H1 (cell line): Measurements from ENCODE around the gene OR51Q1. TPM values are rescaled to one million over a fixed set of nuclear protein-coding genes. Genes with fewer than 3 reads are reported as not detected.

ENCODE experiments used
- CTCF ChIA-PET: fragments of 300-600 bp; sonication (Branson Sonifier 250); formaldehyde crosslinking; loops from one replicate; lab custom pipeline; 2021; ENCODE audit not compliant: partially characterized antibody; lab: Charles Lee
- POLR2A ChIA-PET: fragments of 300-600 bp; sonication (Branson Sonifier 250); formaldehyde crosslinking; loops from one replicate; lab custom pipeline; 2021; ENCODE audit warnings: inconsistent platforms; ENCODE audit not compliant: partially characterized antibody; lab: Charles Lee
- DNase-seq, 2 experiments: peaks; one replicate each; pipeline versions ENCODE4 v3.0.0 to v3.0.0-alpha.2; 2010 to 2022; ENCODE audit warnings: low spot score in 2 of 2, low read depth in 1 of 2, mixed read lengths in 1 of 2
- FAIRE-seq: peaks from 2 replicates; lab custom pipeline; 2011; peaks lifted over from hg19 to GRCh38; lab: Jason Lieb, UNC
- H2AFZ ChIP-seq: 2 replicates; pipeline ENCODE4 v1.8.1; 2012; ENCODE audit warnings: low read length, inconsistent platforms
- H2AK5ac ChIP-seq: 2 replicates; pipeline ENCODE4 v1.6.1; 2013; ENCODE audit warnings: low read depth, low read length
- H2BK120ac ChIP-seq: replicated peaks from 2 replicates; pipeline ENCODE3; 2013; ENCODE audit warnings: low read depth, low read length, inconsistent platforms
- H2BK12ac ChIP-seq: 2 replicates; pipeline ENCODE4 v1.6.1; 2013; ENCODE audit warnings: low read depth, low read length
- H2BK15ac ChIP-seq: 2 replicates; pipeline ENCODE4 v1.6.1; 2013; ENCODE audit warnings: low read length
- H2BK20ac ChIP-seq: 2 replicates; pipeline ENCODE4 v1.6.1; 2013; ENCODE audit warnings: low read length
- H2BK5ac ChIP-seq: 2 replicates; pipeline ENCODE4 v1.6.1; 2013; ENCODE audit warnings: low read depth, low read length
- H3K14ac ChIP-seq: 2 replicates; pipeline ENCODE4 v1.6.1; 2013; ENCODE audit warnings: inconsistent platforms; ENCODE audit not compliant: insufficient read length
- H3K18ac ChIP-seq: 2 replicates; pipeline ENCODE4 v1.6.1; 2013; ENCODE audit warnings: low read length; ENCODE audit errors: extremely low read depth
- H3K23ac ChIP-seq: 2 replicates; pipeline ENCODE4 v1.6.1; 2013; ENCODE audit warnings: inconsistent platforms; ENCODE audit not compliant: insufficient read length
- H3K23me2 ChIP-seq: 2 replicates; pipeline ENCODE4 v1.6.1; 2013; ENCODE audit warnings: low read depth, low read length
- H3K27ac ChIP-seq: 2 replicates; pipeline ENCODE4 v1.6.1; 2011; ENCODE audit warnings: low read depth, low read length, inconsistent platforms
- H3K27me3 ChIP-seq, 4 experiments: replicated peaks in 1 of 4; 1 replicate in 1 of 4; 2 replicates in 3 of 4; pipeline versions ENCODE4 v1.6.1 to v1.8.1; 2011 to 2013; ENCODE audit warnings: low read length in 3 of 4, mild to moderate bottlenecking in 3 of 4, inconsistent platforms in 2 of 4, mixed read lengths in 2 of 4, moderate library complexity in 1 of 4; ENCODE audit not compliant: control insufficient read depth in 3 of 4, insufficient read depth in 3 of 4; ENCODE audit errors: extremely low read depth in 1 of 4
- H3K36me3 ChIP-seq, 4 experiments: 2 replicates each; pipeline versions ENCODE4 v1.6.1 to v1.8.1; 2011 to 2013; ENCODE audit warnings: mild to moderate bottlenecking in 4 of 4, low read length in 3 of 4, moderate library complexity in 2 of 4, control low read depth in 1 of 4, inconsistent platforms in 1 of 4; ENCODE audit not compliant: insufficient read depth in 4 of 4, control insufficient read depth in 2 of 4
- H3K4ac ChIP-seq: replicated peaks from 2 replicates; pipeline ENCODE3; 2013; ENCODE audit warnings: low read length, low read depth, mixed read lengths, inconsistent platforms; ENCODE audit not compliant: insufficient read length
- H3K4me1 ChIP-seq, 4 experiments: replicated peaks in 1 of 4; 1 replicate in 1 of 4; 2 replicates in 3 of 4; pipeline versions ENCODE4 v1.6.1 to v1.8.1; 2011 to 2013; ENCODE audit warnings: low read length in 3 of 4, inconsistent platforms in 2 of 4, mixed read lengths in 1 of 4; ENCODE audit not compliant: insufficient read depth in 4 of 4, control insufficient read depth in 3 of 4
- H3K4me2 ChIP-seq, 2 experiments: 2 replicates each; pipeline versions ENCODE4 v1.6.1 to v1.8.1; 2011 to 2013; ENCODE audit warnings: low read depth in 2 of 2, low read length in 2 of 2, control low read depth in 1 of 2, inconsistent platforms in 1 of 2, mild to moderate bottlenecking in 1 of 2; ENCODE audit not compliant: insufficient read depth in 1 of 2
- H3K4me3 ChIP-seq, 4 experiments: fragments of 200-600, 300-600 bp in 1 of 4; sonication (generic), shearing (Covaris generic), sonication (Bioruptor Twin) in 1 of 4; 2 replicates each; pipeline versions ENCODE4 v1.5.1 to v1.8.1; 2011 to 2016; ENCODE audit warnings: low read length in 4 of 4, low read depth in 3 of 4, control low read depth in 2 of 4, inconsistent platforms in 2 of 4, mild to moderate bottlenecking in 2 of 4, mixed read lengths in 1 of 4, moderate library complexity in 1 of 4; ENCODE audit not compliant: insufficient read depth in 2 of 4; ENCODE audit errors: extremely low read depth in 1 of 4
- H3K56ac ChIP-seq: replicated peaks from 2 replicates; pipeline ENCODE3; 2013; ENCODE audit warnings: low read depth, mild to moderate bottlenecking, mixed read lengths, low read length, inconsistent platforms; ENCODE audit not compliant: insufficient read length
- H3K79me1 ChIP-seq: 2 replicates; pipeline ENCODE4 v1.6.1; 2013; ENCODE audit warnings: low read depth, low read length, control low read depth
- H3K79me2 ChIP-seq, 2 experiments: 2 replicates each; pipeline versions ENCODE4 v1.6.1 to v1.8.1; 2012 to 2013; ENCODE audit warnings: low read length in 2 of 2, mild to moderate bottlenecking in 2 of 2, inconsistent platforms in 1 of 2; ENCODE audit not compliant: insufficient read depth in 2 of 2, control insufficient read depth in 1 of 2
- H3K9ac ChIP-seq, 4 experiments: replicated peaks in 1 of 4; 1 replicate in 1 of 4; 2 replicates in 3 of 4; pipeline versions ENCODE4 v1.6.1 to v1.8.1; 2011 to 2013; ENCODE audit warnings: low read depth in 3 of 4, low read length in 3 of 4, control low read depth in 2 of 4, mild to moderate bottlenecking in 2 of 4, moderate library complexity in 2 of 4, inconsistent platforms in 1 of 4; ENCODE audit errors: extremely low read depth in 1 of 4
- H3K9me3 ChIP-seq, 2 experiments: 2 replicates each; pipeline versions ENCODE4 v1.6.1 to v1.8.1; 2012 to 2013; ENCODE audit warnings: mild to moderate bottlenecking in 2 of 2, moderate library complexity in 2 of 2, control low read depth in 1 of 2, inconsistent platforms in 1 of 2, low read depth in 1 of 2, low read length in 1 of 2, mixed read lengths in 1 of 2; ENCODE audit not compliant: insufficient read depth in 2 of 2
- H4K20me1 ChIP-seq, 2 experiments: replicated peaks in 1 of 2; 2 replicates each; pipeline versions ENCODE3 to v1.8.1; 2011 to 2013; ENCODE audit warnings: inconsistent platforms in 2 of 2, low read length in 2 of 2, mild to moderate bottlenecking in 1 of 2; ENCODE audit not compliant: insufficient read depth in 2 of 2, control insufficient read depth in 1 of 2
- H4K5ac ChIP-seq: 2 replicates; pipeline ENCODE4 v1.6.1; 2013; ENCODE audit warnings: low read length, low read depth, mixed read lengths, inconsistent platforms; ENCODE audit not compliant: insufficient read length
- H4K8ac ChIP-seq: 2 replicates; pipeline ENCODE4 v1.8.0; 2013; ENCODE audit warnings: mild to moderate bottlenecking, moderate library complexity, low read length, inconsistent platforms; ENCODE audit not compliant: insufficient read depth; ENCODE audit errors: extremely low read depth
- H4K91ac ChIP-seq: replicated peaks from 2 replicates; pipeline ENCODE3; 2013; ENCODE audit warnings: low read length, mixed read lengths, inconsistent platforms; ENCODE audit not compliant: insufficient read length
- ASH2L ChIP-seq: fragments of 200-600, 300-600 bp; sonication (generic); IDR thresholded peaks from one replicate; pipeline ENCODE4 v1.7.1; 2017; ENCODE audit warnings: low read length
- ATF3 ChIP-seq: IDR thresholded peaks from 2 replicates; pipeline ENCODE4 v1.6.1; 2011; ENCODE audit warnings: low read depth, mild to moderate bottlenecking, low read length; ENCODE audit not compliant: insufficient read depth
- BACH1 ChIP-seq: IDR thresholded peaks from 2 replicates; pipeline ENCODE4 v1.6.1; 2012; ENCODE audit warnings: low read length, improper control_type of control experiment
- BCL11A ChIP-seq, 2 experiments: IDR thresholded peaks; one replicate each; pipeline ENCODE4 v1.6.1; 2011; ENCODE audit warnings: low read depth in 2 of 2, low read length in 2 of 2, mild to moderate bottlenecking in 2 of 2
- CEBPB ChIP-seq: IDR thresholded peaks from 2 replicates; pipeline ENCODE4 v1.6.1; 2012; ENCODE audit warnings: low read depth, low read length
- CREB1 ChIP-seq: IDR thresholded peaks from 2 replicates; pipeline ENCODE4 v1.6.1; 2012; ENCODE audit warnings: inconsistent platforms
- EZH2 ChIP-seq: fragments of 200-600 bp; sonication (generic); IDR thresholded peaks from 2 replicates; pipeline ENCODE4 v1.7.1; 2012; ENCODE audit warnings: low read depth, mild to moderate bottlenecking, moderate library complexity, low read length, inconsistent platforms; ENCODE audit not compliant: severe bottlenecking
- FOSL1 ChIP-seq: IDR thresholded peaks from 2 replicates; pipeline ENCODE4 v1.6.1; 2011; ENCODE audit warnings: mild to moderate bottlenecking, low read depth, low read length, moderate library complexity; ENCODE audit not compliant: insufficient read depth
- JUND ChIP-seq: IDR thresholded peaks from 2 replicates; pipeline ENCODE4 v1.6.1; 2011; ENCODE audit warnings: mild to moderate bottlenecking, improper control_type of control experiment, low read length
- KDM1A ChIP-seq: fragments of 200-600, 300-600 bp; sonication (generic); IDR thresholded peaks from 2 replicates; pipeline ENCODE4 v1.7.1; 2016; ENCODE audit warnings: mild to moderate bottlenecking, low read length, borderline replicate concordance
- MAX ChIP-seq: IDR thresholded peaks from 2 replicates; pipeline ENCODE4 v1.6.1; 2012; ENCODE audit warnings: inconsistent platforms
- NRF1 ChIP-seq: IDR thresholded peaks from 2 replicates; pipeline ENCODE4 v1.6.1; 2011; ENCODE audit warnings: mild to moderate bottlenecking, low read depth, low read length, improper control_type of control experiment
- POLR2A ChIP-seq, 2 experiments: IDR thresholded peaks; 1 replicate in 1 of 2; 2 replicates in 1 of 2; pipeline ENCODE4 v1.6.1; 2011; ENCODE audit warnings: low read depth in 2 of 2, low read length in 2 of 2, mild to moderate bottlenecking in 2 of 2; ENCODE audit errors: control extremely low read depth in 1 of 2
- SP4 ChIP-seq: IDR thresholded peaks from 2 replicates; pipeline ENCODE4 v1.6.1; 2012; ENCODE audit warnings: low read length, inconsistent platforms
- WGBS, 2 experiments: shearing (Covaris generic) in 1 of 2; methylation state at CpG; one replicate each; pipeline versions ENCODE4 v1.1.6 to v1.1.7; 2013 to 2015; ENCODE audit warnings: low lambda C conversion rate in 2 of 2, mixed read lengths in 2 of 2, inconsistent platforms in 1 of 2, low coverage in 1 of 2, missing lambda C conversion rate in 1 of 2; ENCODE audit not compliant: insufficient replicate concordance in 2 of 2, insufficient coverage in 1 of 2, insufficient read length in 1 of 2; ENCODE audit errors: extremely low coverage in 1 of 2, missing lambda C conversion rate in 1 of 2; 5-methylcytosine and 5-hydroxymethylcytosine counted together
- polyA plus RNA-seq, 7 experiments: library from polyadenylated mRNA; depleted of rRNA in 3 of 7; stranded (reverse) in 5 of 7; unstranded in 2 of 7; fragments of >200 nt in 5 of 7; fragments of 200-250 nt in 2 of 7; gene quantifications; 1 replicate in 5 of 7; 2 replicates in 1 of 7; 4 replicates in 1 of 7; pipeline versions ENCODE4 v1.2.1 to v1.2.3, GENCODE V29; 2011 to 2013; ENCODE audit warnings: missing spikeins in 2 of 7, mixed read lengths in 2 of 7
- total RNA-seq: library from RNA; stranded (reverse); fragmentation: NEBNext Ultra II Directional; extraction: Animal tissue kit (Norgen Biotek cat#: 25700); gene quantifications from 2 replicates; pipeline ENCODE4 v1.2.1, GENCODE V29; 2021

The OR51Q1 gene
- total and polyA plus RNA-seq, 2 of the 8 experiments (the other 6 are each of a cell fraction or from before 2014, with no cell fraction given) = 0.08 TPM; not detected in 1

GRCh38 chr11:5441414-5441813, 19.5 kb downstream of the OR51Q1 start, which contains the start of gene OR51I1:
OR51I1 (minus strand) TSS chr11:5441514; CDS start chr11:5441514, 0 bp downstream.
- CTCF ChIA-PET = no interaction called here
- no peak for FAIRE-seq
- no peaks in the 10 kb centered on the region for H4K20me1 ChIP-seq
- no peaks in the 10 kb centered on the region for H3K27me3 ChIP-seq
- H2AK5ac ChIP-seq = no peak within 1 kb of the TSS
- H3K4me1 ChIP-seq = no peaks in the 10 kb centered on the region
- no peak within 1 kb of the TSS for H2AFZ ChIP-seq
- no peak within 1 kb of the TSS for H3K4me3 ChIP-seq
- no peaks in the 10 kb centered on the region; the same call in 1 of the 2 replicates for H3K23me2 ChIP-seq
- no peak within 1 kb of the TSS for H4K5ac ChIP-seq
- no peak within 1 kb of the TSS for H3K9ac ChIP-seq
- POLR2A ChIA-PET = no interaction called here
- H2BK12ac ChIP-seq = no peak within 1 kb of the TSS
- no peak within 1 kb of the TSS for H2BK120ac ChIP-seq
- WGBS, 2 experiments = 68% methylated on average over 2 of the region's 2 CpGs; no CpG with 5 or more reads in 1 of the 2 experiments
- H3K4me2 ChIP-seq = no peak within 1 kb of the TSS
- no peak for TF ChIP-seq EZH2
- no peak for TF ChIP-seq POLR2A (IDR thresholded peaks at IDR 0.05; ENCODE audit: control extremely low read depth in 1 of 2, low read depth in 2 of 2, low read length in 2 of 2)
- TF ChIP-seq BACH1 = no peak
- no peak for TF ChIP-seq FOSL1
- no peak for TF ChIP-seq ASH2L
- TF ChIP-seq JUND = no peak
- no peak for TF ChIP-seq KDM1A
- no peak for TF ChIP-seq CEBPB
- no peak for TF ChIP-seq BCL11A (IDR thresholded peaks at IDR 0.05; ENCODE audit: low read depth in 2 of 2, low read length in 2 of 2)
- TF ChIP-seq SP4 = no peak
- no peak for TF ChIP-seq NRF1
- TF ChIP-seq MAX = no peak
- no peak for TF ChIP-seq CREB1
- TF ChIP-seq ATF3 = no peak
- TF ChIP-seq, all 59 proteins: peak for 0
- Histone ChIP-seq H3K36me3 (no peaks in the 10 kb centered on the region), H2BK15ac (no peak within 1 kb of the TSS), H3K27ac (no peak within 1 kb of the TSS), H3K14ac (no peak within 1 kb of the TSS), H3K79me2 (no peaks in the 10 kb centered on the region), H3K4ac (no peak within 1 kb of the TSS), H4K91ac (no peak within 1 kb of the TSS), H2BK5ac (no peak within 1 kb of the TSS), H3K18ac (no peak within 1 kb of the TSS), H4K8ac (no peak within 1 kb of the TSS), H3K9me3 (no peaks in the 10 kb centered on the region), H3K23ac (no peak within 1 kb of the TSS), H3K79me1 (no peaks in the 10 kb centered on the region), H2BK20ac (no peak within 1 kb of the TSS), H3K56ac (no peak within 1 kb of the TSS)
- no peak for DNase-seq
